Hematopoietic multipotent progenitor cell treated with erythropoietin and hydrocortisone succinate and interleukin-3 and kit ligand, for 15 days (in vitro differentiated cells): ENCODE data around the gene TYW1.
"Not testable (repeated sequence)": the region's sequence is repeated elsewhere in the genome, so short reads cannot be mapped to it uniquely, and the experiment has no call there.

Source experiments
- DNase-seq: peaks from one replicate; pipeline ENCODE4 v3.0.0-alpha.2; 2015; ENCODE audit warnings: low spot score

TYW1 gene, protein sequence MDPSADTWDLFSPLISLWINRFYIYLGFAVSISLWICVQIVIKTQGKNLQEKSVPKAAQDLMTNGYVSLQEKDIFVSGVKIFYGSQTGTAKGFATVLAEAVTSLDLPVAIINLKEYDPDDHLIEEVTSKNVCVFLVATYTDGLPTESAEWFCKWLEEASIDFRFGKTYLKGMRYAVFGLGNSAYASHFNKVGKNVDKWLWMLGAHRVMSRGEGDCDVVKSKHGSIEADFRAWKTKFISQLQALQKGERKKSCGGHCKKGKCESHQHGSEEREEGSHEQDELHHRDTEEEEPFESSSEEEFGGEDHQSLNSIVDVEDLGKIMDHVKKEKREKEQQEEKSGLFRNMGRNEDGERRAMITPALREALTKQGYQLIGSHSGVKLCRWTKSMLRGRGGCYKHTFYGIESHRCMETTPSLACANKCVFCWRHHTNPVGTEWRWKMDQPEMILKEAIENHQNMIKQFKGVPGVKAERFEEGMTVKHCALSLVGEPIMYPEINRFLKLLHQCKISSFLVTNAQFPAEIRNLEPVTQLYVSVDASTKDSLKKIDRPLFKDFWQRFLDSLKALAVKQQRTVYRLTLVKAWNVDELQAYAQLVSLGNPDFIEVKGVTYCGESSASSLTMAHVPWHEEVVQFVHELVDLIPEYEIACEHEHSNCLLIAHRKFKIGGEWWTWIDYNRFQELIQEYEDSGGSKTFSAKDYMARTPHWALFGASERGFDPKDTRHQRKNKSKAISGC

GRCh38 chr7:66996444-66997191 lies at the start of gene TYW1:
TYW1 (plus strand) TSS chr7:66996833; CDS start chr7:66996979, 146 bp downstream.
- DNase-seq: peak; percentile 99

GRCh38 chr7:66948480-66949109 lies 48.0 kb upstream of the TYW1 start:
- DNase-seq: no peak

GRCh38 chr7:66950311-66950710 lies 46.3 kb upstream of the TYW1 start:
- DNase-seq: no peak

DNA sequence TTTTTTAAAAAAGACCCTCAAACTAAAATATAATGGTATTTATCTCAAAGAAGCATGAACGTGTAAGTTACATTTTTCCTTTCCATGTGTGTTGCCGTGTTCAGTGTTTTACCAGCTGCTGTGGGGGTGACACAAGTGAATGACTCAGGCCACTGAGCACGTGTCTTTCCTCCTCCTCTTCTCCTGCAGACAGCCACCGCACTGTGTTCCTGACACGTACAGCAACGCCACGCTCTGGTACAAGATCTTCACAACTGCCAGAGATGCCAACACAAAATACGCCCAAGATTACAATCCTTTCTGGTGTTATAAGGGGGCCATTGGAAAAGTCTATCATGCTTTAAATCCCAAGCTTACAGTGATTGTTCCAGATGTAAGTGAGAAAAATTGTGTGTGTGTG lies 45.9 kb upstream of the TYW1 start:
- no peak for DNase-seq

DNA sequence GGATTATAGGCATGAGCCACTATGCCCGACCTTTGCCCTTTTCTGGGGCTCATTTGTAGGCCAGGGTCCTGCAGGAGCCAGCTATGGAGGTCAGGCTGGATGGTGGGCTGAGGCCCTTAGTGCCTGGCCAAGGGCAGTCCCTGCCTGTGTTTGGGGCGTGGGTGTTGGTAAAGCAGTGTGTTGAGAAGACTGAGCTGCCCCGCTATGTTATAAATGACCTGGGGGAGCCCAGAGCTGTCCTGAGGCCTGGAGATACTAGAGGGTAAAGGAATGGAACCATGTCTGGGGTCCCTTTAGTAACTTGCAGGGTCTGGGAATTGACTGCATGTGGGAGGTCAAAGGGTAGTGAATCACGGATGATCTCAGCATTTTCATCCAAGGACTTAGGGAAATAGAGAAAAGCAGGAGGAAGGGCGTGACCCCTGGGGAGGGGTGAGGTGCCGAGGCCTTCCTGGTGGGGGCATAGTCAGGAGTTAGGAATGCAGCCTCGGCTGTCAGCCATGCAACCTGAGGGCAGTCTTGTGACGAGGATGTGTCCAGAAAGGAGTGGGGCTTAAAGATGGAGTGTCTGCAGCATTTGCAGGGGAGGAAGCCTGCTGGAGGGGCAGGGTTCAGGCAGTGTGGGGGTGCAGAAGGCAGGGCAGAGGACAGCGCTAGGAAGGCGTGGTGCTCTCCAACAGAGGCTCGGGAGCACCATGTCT lies 44.1 kb upstream of the TYW1 start:
- DNase-seq: no peak

GRCh38 chr7:66953044-66953427 lies 43.6 kb upstream of the TYW1 start:
- no peak for DNase-seq

- DNase-seq: no peak
Observed at GRCh38 chr7:66957595-66958290, 38.9 kb upstream of the TYW1 start.

DNA sequence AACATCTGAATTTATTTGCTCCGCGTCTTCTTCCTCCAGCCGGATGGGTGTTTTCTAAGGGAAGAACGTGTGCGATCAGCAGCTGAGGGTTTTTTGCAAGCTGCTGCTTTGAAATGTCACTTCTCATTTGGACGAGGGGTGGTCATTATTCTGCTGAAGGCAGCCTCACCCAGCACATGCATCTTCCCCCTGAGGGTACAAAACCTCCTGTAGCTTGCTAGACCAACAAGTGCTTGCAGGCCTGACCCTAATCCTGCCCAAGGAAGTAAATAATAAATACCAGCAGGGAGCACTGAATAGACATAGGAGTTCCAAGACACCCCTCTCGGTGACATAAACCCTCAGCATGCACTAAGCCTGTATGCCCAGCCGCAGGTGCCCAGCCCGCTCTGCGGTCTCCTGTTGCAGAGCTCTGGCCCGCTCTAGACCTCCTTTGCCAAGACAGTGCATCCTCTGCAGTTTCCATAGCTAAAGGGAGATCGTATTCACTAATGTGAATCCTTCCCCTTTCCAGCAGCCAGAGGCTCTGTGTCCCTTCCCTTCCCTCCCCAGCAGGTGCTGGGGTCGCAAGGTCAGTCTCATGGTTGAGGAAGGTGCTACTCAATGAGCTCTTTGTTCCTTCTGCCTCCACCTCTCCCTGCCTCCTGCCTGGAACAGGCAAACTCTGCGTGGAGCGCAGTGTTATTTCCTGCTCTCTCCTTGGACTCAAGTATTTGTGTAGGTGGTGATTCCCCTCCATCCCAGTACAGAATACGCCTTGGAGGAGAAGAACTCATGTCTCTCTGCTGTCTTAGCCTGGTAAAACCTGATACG lies 37.9 kb upstream of the TYW1 start:
- no peak for DNase-seq

GRCh38 chr7:66960192-66960591 lies 36.4 kb upstream of the TYW1 start:
- DNase-seq: no peak

DNA sequence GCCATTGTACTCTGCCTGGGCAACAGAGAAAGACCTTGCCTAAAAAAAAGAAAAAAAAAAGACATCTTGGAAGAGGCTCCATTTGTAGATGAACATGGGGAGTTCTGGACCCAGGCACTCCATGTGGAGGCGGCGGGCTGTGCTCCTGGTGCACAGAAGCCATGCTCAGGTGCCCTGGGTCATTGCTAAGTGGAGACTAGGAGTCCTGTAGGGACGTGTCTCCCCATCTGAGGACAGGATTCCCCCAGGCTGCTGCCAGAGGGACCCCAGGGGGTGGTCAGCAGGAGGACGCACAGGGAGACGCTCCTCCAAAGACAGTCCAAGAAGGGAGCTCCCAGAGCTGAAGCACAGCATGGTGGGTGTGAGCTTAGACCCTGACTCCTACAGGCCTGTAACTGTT lies 35.5 kb upstream of the TYW1 start:
- DNase-seq: no peak

GRCh38 chr7:66964411-66964810 lies 32.2 kb upstream of the TYW1 start:
- no peak for DNase-seq

GRCh38 chr7:66967029-66967428 lies 29.6 kb upstream of the TYW1 start:
- no peak for DNase-seq

DNA sequence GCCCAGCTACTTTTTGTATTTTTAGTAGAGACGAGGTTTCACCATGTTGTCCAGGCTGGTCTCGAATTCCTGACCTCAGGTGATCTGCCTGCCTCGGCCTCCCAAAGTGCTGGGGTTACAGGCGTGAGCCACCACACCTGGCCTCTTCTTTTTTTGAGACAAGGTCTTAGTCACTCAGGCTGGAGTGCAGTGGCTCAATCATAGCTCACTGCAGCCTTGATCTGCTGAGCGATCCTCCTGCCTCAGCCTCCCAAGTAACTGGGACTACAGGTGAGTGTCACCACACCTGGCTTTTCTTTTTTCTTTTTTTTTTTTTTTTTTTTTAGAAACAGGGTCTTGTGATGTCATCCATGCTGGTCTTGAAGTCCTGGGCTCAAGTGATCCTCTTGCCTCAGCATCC lies 27.6 kb upstream of the TYW1 start:
- DNase-seq: not testable (repeated sequence)

DNA sequence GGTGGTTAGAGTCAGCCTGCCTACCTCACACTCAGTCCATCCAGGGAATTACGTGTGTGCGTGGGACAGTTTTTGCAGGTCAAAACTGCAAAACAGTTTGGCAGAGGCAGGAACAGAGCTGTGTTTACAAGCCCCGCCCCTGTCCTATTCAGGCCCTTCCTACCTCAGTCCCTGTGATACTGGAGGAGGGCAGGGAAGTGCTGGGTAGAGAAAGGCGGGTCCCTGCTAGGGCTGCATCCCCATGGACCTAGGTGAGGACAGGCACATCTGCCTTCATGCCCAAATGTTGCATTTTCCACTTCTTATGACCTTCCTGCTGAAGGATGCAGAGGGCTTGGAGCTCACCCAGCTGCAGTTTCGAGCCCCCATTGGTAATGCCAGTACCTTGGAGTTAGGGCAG lies 26.3 kb upstream of the TYW1 start:
- no peak for DNase-seq

DNA sequence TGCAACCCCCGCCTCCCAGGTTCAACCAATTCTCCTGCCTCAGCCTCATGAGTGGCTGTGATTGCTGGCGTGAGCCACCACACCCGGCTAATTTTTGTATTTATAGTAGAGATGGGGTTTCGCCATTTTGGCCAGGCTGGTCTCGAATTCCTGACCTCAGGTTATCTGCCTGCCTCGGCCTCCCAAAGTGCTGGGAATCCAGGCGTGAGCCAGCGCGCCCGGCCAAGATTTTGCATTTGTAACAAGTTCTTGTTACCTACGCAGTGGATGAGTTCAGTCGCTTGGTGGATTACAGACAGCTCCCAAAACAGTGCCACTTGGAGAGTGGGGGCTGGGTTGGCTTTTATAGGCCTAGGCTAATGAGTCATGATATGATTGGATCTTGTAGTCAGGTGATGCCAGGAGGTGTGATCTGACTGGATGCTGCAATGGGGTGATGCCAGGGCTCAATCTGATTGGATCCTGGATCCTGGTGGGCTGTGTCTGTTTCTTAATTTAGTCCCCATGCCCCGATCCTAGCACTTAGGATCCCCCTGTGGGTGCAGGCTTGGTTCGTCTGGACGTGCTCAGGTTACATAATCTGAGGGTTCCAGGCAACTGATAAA lies 21.5 kb upstream of the TYW1 start:
- no peak for DNase-seq

GRCh38 chr7:66978312-66978711 lies 18.3 kb upstream of the TYW1 start:
- not testable (repeated sequence) for DNase-seq

DNA sequence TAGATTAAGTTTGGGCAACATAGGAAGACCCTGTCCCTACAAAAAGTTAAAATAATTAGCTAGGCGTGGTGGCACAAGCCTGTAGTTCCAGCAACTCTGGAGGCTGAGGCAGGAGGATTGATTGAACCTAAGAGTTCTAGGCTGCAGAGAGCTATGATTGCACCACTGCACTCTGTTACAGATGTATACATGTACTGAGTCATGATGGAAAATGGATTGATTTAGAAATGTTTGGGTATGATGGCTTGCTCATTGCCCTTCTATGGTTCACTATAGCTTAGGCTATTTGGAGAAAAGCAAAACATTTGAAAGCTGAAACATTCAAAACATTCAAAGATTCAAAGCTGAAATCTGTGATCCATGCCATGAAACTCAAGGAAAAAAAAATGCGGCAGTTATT lies 17.6 kb upstream of the TYW1 start:
- not testable (repeated sequence) for DNase-seq

GRCh38 chr7:66980336-66980735 lies 16.3 kb upstream of the TYW1 start:
- not testable (repeated sequence) for DNase-seq

DNA sequence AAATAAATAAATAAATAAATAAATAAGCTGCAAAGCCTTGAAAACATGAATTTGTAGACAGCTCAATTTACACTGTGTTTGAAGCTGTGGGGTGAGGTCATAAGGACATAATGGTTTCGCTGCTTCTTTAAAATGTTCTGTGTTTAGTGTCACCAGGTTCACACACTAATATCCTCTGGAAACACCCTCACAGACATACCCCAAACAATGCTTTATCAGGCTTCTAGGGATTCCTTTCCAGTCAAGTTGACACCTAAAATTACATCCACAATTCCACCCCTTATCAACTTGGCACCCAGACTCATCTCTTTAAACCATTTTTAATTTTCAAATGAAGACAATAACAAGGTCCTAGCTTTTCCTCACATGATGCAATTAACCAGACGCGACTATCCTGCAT lies 7.1 kb upstream of the TYW1 start:
- not testable (repeated sequence) for DNase-seq

DNA sequence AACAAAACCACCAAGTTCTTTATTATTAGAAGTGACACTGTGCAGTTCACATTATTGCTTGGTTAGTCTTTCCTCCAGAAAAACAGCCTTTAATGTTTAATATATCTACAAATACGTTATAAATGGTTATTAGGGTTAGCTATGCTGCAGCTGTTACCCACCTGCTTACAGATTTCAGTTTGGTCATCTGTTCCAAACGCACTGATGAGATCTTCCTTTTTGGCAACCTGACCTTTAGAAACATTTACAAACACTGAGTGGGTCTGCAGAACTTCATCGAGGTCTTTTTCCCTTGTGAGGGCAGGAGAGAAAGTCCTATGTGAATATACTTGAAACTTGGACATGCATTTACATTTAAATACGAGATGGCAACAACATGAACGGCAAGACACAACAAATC lies 2.6 kb upstream of the TYW1 start:
- not testable (repeated sequence) for DNase-seq
